ENCODE data around the gene CCDC136.
A peak's percentile ranks its signal among the peaks of the same experiment; 100 is the strongest.

CCDC136 gene

DNA sequence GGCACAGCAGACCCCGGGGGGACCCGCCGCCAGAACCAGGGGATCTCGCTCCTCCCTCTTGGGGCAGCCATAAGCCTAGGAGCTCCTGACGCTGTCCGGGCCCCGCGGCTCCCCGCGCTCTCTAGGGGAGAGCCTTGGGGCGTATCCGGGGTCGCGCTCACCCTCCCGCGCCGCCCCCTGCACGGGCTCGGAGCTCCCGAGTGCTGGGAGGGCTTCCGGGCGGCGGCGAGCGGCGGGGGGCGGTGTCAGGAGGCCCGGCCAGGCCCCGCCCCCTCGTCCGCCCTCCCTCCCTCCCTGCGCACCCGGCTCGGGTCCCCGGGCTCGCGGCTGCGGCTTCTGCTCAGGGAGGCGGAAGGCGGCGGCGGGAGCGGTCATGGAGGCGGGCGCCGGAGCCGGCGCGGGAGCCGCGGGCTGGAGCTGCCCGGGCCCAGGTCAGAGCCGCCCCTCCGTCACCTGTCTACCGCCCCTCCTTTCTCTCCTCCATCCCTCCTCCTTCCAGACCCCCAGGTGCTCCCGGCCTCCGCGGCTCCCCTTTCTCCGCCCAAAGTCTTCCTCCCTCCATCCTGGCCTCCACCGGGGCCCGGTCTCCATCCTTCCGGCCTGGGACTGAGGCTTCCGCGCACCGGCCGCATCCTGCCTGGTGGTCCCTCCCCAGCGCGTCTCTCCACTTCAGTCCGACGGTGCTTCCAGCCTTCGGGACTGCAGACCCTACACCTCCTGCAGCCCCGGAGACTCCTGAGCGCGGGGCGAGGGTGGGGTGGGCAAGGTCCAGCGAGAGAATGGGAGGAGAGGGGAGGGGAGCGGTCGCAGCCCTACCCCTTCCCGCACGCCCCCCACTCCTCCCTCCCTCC, at the start of gene CCDC136:
Gene CCDC136, plus strand, starts transcription at position 848 of the 851 bp plus-strand sequence. CDS start 444 bp downstream, outside the sequence.
- peak in 52 of 58 donors; percentile 10 to 75 (median 47) for DNase-seq

DNA sequence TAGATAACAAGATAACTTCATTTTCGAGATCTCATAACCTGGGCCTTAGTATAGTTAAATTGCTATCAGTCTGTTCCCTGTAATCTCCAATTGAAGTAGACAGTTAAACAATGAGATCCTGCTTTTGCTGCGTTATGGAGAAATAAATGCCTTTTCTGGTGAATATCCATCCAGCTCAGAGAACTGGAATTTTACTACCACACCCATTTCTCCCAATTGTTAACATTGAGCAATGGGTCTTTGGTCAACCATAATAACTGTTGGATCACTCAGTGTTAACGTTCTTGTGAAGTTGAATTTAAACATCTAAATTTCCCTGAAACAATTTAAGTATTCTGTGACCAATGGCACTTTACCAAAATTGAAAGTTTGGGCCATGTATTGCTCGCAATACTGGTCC, 49.6 kb upstream of the CCDC136 start:
- no peak for DNase-seq

DNA sequence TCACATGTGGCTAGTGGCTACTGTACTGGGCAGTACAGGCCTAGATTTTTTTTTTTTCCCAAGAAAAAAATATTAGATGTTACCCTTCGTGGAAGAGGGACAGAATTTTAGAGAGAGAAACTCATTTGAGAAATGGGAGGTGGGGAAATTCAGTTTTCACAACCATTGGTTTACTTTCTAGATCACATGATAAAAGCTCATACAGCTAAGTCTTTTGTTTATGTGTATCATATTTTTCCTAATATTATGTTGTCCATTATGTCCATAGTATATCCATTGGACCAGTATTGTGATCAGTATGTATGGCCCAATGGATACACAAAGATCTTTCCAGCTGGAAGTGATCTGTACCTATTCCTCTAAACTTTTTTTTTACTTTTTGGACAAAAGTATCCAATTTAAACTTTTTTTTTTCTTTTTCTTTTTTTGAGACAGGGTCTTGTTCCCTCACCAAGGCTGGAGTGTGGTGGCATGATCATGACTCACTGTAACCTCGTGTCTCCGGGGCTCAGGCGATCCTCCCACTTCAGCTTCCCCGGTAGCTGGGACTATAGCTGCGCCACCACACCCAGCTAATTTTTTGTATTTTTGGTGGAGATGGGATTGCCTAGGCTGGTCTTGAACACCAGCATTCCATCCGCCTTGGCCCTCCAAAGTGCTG, 48.5 kb upstream of the CCDC136 start:
- no peak for DNase-seq

DNA sequence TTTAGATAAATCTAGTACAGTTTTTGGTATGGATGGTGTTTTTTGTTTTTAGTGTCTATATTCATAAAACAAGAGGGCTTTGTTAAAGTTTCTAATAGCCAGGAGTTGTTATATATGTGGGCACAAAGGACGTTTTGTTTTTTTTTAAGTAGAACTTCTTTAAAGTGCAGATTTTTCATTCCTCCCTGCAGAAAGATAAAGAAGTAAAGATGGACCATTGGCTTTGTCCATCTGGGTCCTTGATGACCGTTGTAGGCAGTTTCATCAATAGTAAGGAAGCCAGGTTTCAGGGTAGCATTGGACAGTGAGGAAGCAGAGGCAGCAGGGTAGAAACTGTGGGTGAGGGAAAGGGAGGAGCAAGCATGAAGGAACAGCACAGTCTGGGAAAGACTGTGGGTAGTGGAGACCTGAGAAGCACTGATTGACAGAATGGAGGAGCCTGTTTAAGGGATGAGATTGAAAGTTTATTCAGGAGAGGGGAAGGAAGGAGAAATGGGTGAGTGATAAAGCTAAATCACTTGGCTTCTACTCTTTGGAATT, 47.3 kb upstream of the CCDC136 start:
- no peak for DNase-seq

DNA sequence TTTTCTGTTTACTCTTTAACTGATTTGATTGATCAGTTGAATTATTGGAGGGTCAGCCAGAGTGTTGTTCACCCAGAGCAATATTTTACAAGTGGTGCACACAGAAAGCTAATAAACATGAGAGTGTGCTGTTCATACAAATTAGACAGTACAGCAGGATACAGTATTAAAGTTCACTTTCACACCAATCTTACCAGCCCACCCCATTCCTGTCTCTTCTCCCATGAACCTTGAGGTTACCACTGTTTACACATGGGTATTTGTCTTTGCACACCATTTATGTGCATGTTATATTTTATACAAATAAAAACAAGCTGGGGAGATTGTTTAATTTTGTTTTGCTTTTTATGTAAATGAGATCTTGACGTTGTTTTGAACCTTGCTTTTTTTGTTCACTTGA, 46.1 kb upstream of the CCDC136 start:
- no peak for DNase-seq

DNA sequence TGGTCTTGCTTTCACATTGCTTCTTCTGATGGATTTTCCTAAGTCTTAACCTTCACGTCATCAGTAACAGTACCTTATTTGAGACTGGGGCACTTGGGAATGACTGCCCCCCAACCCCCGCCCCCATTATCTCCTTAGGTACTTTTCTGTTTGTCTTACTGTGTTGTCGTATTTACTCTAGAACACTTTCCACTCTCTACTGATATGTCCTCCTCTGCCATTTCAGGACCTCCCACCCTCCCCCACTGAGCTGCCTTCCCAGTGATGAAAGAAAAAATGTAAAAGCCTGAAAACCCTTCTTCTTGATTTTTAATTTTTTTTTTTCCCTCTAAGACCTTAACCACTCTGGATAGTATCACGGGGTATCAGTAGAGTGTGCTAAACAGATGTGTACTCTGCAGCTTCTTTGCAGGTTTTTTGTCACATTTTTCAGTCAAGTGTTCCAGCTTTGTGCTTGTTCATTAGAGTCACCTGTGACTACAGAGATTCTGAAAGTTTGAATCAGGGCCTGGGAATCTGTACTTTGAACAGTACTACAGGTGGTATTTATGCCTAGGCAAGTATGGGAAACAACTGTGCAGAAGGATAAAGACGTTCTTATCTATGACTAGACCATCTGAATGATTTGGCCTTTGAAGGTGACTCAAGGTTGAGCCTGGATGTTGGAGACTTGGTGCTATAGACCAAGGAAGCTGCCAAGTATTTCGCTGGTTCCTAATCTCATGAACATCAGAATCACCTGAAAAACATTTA, 44.3 kb upstream of the CCDC136 start:
- DNase-seq, result no peak

DNA sequence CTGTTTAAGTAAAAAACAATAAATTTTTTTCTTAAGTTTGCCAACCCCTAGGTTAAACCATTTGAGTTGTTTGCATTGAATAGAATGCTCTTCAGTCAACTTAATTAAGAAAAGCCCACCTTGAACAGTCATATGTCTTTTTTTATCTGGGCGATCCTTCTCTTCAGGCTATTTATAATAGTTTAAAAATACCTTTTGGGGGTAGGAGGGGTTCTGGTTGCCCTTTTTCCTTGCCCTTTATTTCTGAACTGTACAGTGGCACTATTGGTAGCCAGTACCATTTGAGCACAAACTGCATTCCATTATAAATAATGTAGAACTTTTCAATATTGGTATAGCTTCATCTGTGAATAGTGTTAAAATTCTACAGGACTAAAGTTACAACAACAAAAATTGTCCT, 39.5 kb upstream of the CCDC136 start:
- no peak for DNase-seq

DNA sequence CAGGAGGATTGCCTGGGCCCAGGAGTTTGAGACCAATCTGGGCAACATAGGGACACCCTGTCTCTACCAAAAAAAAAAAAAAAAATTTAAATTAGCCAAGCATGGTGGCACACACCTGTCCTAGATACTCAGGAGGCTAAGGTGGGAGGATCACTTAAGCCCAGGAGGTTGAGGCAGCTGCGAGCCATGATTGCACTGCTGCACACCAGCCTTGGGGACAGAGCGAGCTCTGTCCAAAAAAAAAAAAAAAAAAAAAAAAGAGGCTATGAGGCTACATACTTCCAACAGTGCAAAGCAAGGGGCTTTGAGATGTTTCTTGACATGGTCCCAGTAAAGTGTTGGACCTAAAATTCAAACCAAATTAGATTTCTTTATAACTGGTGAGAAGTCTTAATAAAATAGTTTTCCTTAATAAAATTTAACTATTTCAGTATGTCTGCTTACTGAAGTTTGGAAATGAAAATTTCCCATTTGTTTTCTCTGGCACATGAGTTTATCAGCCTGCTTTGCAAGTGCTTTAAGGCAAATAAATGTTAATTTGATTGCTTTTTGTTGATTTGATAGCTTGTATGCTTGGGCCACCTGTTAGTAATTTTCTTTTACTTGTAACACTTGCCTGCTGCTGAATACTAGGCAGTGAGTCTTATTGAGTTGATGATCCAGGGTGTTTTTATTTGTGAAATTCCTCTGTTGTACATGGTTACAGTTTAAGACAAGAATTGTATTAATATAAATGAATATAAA, 36.5 kb upstream of the CCDC136 start:
- no peak for DNase-seq

DNA sequence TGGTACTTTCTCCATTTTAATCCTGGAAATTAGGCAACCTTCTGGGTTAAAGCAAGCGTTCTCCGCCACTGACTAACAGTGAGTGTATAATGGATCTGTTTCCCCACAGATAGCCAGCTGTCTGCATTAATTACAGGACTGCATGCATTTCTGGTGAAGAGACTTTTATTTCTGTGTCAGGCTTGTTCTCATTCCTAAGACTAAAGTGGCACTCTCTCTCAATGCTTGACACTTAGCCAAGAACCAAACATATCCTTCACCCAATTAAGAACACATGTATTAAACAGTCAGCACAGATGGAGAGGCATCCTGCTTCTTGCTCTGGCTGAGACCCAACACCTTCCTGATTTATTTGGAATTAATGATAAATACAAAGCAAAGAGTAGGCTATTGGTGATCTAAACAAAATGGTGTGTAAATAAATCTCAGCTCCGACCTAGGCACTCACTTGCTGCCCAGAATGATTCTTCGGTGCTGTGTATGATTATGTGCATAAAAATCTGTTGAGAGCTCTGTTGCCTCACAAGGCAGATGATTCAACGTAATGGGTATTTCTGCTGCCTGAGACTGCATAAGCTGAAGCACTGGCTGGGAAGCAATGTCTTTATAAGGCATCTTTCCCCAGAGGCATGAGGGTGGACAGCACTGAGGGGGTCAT, 35.8 kb upstream of the CCDC136 start:
- DNase-seq, result peak in 7 of 58 donors; percentile 3 to 64 (median 22)

DNA sequence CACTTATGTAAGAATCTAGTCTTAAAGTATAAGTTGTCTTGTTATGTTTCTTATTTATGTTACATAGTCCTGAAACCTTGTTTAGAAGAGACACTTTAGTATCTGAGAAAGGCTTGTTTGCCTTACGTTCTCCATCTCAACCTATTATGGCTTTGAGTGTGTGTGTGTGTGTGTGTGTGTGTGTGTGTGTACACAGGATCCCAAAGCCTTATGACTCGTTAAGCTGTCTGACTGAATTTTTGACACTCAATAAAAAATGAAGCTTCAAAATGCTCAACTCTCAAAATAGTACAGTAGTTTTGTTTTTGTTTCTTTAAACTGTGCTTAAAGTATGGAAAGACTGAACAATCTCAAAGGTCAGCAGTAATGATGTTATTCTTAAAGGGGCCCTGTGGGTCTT, 34.6 kb upstream of the CCDC136 start:
- DNase-seq, result no peak

DNA sequence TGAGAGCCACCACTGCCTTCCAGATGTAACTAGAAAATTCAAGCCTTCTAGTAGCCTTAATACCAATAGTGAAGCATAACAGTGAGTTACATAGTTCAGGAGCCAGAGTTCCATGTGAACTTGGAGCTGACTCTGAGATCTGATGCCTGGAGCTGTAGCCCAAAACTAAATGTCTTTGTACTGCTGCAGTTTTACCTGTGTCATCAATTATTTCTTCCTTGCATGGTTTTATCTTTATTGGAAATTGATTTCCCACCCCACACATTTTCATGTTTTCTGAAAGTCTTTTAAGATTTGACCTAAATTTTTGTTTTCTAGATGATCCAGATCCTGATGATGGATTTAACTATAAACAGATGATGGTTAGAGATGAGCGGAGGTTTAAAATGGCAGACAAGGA, 33.2 kb upstream of the CCDC136 start:
- no peak for DNase-seq

DNA sequence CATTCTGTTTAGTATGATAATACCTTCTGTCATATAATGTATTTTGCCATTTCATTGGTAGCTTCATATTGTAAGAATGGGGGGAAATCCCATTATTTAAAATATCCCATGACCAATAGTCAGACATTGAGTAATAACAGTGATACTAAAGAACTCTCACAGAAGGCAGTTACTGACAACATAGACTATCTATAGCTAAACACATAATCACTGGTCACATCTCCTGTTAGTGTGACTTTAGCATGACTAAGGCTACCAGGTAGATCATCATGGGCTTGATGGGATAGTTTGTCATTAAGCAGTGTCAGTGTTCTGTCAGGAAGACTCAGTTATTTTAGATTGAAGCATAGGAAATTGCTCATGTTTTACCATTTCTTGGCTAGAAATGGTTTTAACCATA, 32.5 kb upstream of the CCDC136 start:
- DNase-seq, result no peak

DNA sequence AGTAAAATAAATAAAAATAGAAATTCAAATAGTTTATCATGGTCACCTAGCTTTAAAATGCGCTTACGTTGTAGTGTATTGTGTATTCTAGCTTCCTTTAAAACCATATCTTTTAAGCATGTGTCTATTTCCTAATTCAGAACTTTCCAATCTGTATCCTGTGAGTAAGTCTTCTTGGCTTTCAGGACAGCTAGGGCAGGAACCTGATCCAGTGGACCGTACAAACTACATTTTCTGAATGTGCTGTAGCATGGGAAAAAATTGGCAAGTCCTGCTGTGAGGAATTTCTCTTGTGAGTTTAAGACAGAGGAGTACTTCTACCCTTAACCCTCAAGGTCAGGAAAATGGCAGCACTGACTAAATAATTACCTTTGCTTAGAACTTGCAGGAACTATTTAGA, 28.2 kb upstream of the CCDC136 start:
- no peak for DNase-seq

DNA sequence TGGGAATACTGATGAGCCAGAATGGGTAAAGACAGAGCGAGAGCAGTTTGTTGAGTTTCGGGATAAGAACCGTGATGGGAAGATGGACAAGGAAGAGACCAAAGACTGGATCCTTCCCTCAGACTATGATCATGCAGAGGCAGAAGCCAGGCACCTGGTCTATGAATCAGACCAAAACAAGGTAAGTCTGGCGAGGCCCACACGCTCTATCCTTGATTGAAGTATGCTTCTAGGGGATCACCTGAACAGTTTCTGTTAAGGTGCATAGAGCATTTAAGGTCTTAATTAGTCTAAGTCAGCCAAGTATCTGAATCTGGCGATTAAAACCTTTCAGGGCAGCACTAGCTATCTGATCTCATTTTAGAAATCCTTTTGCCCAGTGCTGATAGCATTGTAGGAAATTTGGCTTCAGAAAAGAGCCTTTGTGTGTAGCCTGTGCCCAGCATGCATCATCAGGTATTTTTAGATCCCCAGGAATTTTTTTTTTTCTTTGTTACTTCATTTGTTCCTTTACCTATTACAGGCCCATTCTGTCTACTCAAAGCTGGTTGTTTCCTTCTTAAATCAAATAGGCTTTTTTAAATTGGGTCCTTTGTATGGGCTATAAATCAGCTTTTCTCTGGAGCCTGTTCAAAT, 24.2 kb upstream of the CCDC136 start:
- no peak for DNase-seq

DNA sequence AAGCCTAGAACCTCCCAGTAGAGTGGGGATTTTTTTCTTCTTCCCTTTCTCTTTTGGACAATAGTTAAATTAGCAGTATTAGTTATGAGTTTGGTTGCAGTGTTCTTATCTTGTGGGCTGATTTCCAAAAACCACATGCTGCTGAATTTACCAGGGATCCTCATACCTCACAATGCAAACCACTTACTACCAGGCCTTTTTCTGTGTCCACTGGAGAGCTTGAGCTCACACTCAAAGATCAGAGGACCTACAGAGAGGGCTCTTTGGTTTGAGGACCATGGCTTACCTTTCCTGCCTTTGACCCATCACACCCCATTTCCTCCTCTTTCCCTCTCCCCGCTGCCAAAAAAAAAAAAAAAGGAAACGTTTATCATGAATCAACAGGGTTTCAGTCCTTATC, 21.5 kb upstream of the CCDC136 start:
- no peak for DNase-seq

DNA sequence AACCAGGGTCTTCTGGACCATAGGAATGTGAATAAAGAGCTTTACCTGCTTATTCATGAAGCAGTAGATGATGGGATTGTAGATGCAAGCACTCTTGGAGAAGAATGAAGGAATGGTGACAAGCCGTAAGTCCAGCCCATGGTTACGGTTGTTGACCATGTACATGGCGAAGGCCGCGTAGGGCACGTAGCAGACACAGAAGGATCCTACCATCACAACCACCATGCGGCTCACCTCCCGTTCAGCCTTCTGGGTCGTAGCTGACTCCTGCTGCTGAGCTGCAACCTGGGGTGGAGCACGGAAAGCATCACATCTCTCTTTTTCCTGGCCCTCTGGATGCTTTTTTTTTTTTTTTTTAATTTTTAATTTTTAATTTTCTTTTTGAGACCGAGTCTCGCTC, 18.2 kb upstream of the CCDC136 start:
- DNase-seq, result no peak

DNA sequence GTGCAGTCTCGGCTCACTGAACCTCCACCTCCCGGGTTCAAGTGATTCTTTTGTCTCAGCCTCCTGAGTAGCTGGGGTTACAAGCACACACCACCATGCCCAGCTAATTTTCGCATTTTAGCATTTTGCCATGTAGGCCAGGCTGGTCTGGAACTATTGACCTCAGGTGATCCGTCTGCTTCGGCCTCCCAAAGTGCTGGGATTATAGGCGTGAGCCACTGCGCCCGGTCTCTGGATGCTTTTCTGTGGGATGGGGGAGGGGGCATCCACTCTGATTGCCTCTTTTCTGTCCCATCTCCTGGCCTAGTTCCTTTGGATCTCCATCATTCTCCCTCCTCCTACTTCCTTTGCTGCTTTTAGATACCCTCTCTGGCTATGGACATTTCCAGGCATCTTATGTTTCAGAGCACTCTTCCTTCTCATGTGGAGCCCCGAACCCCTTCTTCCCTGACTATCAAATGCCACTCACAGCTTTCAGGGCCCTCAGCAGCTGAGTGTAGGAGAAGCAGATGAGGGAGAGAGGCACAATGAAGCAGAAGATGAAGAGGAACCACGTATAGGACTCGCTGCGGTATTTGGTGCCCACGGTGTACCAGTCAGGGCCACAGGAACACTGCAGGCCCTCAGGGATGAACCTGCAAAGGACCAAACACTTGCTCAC, 17.6 kb upstream of the CCDC136 start:
- DNase-seq, result no peak

DNA sequence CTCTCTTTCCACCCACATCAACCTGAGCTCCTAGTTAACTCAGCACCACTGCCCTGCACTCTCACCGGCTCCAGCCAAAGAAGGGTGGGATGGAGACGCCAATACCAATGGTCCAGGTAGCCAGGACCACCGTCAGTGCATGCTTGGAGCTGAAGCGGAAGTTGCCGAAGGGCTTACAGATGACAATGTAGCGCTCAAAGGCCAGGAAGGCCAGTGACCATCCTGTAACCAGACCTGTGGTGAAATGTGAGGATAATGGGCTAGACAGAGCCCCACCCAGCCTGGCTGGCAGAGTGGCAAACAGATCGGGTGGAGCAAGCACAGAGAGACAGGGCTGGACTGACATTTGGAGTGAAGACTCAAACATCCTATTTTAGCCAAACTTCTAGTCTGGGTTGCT, 16.8 kb upstream of the CCDC136 start:
- DNase-seq, result no peak

DNA sequence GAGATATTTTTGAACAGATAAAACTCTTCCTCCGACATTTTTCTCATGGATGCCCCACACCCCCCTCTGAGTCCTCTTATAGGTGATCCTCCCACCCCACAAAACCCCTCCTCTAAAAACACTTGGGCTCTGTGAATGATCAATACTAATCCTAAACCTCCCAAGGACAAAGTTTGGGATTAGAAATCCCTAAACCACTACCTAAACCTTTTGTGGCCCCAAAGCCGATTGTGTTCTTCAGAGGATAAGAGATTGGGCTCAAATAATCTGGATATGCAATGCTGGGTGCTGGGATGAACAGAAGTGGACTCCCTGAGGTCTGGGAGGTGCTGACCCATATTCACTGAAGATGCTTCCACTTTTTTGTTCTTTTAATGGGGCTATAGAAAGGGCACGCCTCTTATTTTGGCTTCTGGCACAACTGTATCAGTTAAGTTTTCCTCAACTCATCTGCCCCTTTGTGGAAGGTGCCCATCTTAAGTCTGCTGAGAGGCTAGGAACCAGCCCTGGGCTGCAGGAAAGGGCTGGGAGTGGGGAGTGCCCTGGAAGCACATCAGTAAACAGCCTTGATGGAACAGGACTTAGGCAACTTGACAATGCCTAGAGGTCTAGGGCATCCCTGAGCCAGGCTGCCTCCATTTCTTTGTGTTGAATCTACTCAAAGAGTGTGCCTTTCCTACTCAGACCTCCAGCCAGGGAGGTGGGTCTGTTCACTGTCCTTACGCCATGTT, 15.9 kb upstream of the CCDC136 start, which contains the start of gene OPN1SW:
Gene OPN1SW, minus strand, starts transcription at position 51 of the 731 bp plus-strand sequence. Its CDS starts 13 bp downstream, at position 38.
- no peak for DNase-seq

All from anterior cingulate cortex (tissue), 58 donors.